CD14-positive monocyte (primary cell): ENCODE data around the gene KRTAP1-1. TPM values are rescaled to one million over a fixed set of nuclear protein-coding genes. Genes with fewer than 3 reads are reported as not detected.
A peak's percentile ranks its signal among the peaks of the same experiment; 100 is the strongest.

Experiments
- DNase-seq, 3 donors: peaks; one replicate each; pipeline ENCODE4 v3.0.0-alpha.2; 2011 to 2022
- H2AFZ ChIP-seq: 2 replicates; pipeline ENCODE4 v1.6.0; 2012; ENCODE audit warnings: mild to moderate bottlenecking, low read depth, low read length, inconsistent platforms; ENCODE audit not compliant: insufficient read depth, poor library complexity, severe bottlenecking
- H3K27ac ChIP-seq, 2 donors: 1 replicate in 1 of 2; 2 replicates in 1 of 2; pipeline ENCODE4 v1.5.1; 2012 to 2013; ENCODE audit warnings: low read length in 2 of 2, control low read depth in 1 of 2, inconsistent platforms in 1 of 2, low read depth in 1 of 2, mild to moderate bottlenecking in 1 of 2
- H3K27me3 ChIP-seq, 2 donors: one replicate each; pipeline versions ENCODE4 v1.6.0 to v1.6.1; 2011 to 2013; ENCODE audit warnings: low read length in 2 of 2; ENCODE audit not compliant: control insufficient read depth in 2 of 2, insufficient read depth in 2 of 2
- H3K36me3 ChIP-seq, 2 donors: replicated peaks in 1 of 2; 1 replicate in 1 of 2; 2 replicates in 1 of 2; pipeline versions ENCODE4 v1.5.1 to v1.6.1; 2012 to 2013; ENCODE audit warnings: low read length in 2 of 2, control low read depth in 1 of 2, inconsistent platforms in 1 of 2, mild to moderate bottlenecking in 1 of 2; ENCODE audit not compliant: insufficient read depth in 2 of 2, control insufficient read depth in 1 of 2
- H3K4me1 ChIP-seq, 2 donors: 1 replicate in 1 of 2; 2 replicates in 1 of 2; pipeline versions ENCODE4 v1.5.1 to v1.6.1; 2012 to 2013; ENCODE audit warnings: low read length in 2 of 2, control low read depth in 1 of 2, inconsistent platforms in 1 of 2, mild to moderate bottlenecking in 1 of 2, moderate library complexity in 1 of 2; ENCODE audit not compliant: insufficient read depth in 2 of 2, control insufficient read depth in 1 of 2
- H3K4me2 ChIP-seq: replicated peaks from 2 replicates; pipeline ENCODE3; 2012; ENCODE audit warnings: low read length, moderate library complexity, mild to moderate bottlenecking; ENCODE audit not compliant: poor library complexity, severe bottlenecking; ENCODE audit errors: extremely low read depth
- H3K4me3 ChIP-seq, 3 experiments: fragments of 200-600 bp in 1 of 3; sonication (generic) in 1 of 3; replicated peaks in 1 of 3; 1 replicate in 2 of 3; 2 replicates in 1 of 3; pipeline ENCODE4 v1.5.1; 2011 to 2013; ENCODE audit warnings: low read length in 3 of 3, mild to moderate bottlenecking in 3 of 3, control low read depth in 2 of 3, low read depth in 2 of 3, inconsistent platforms in 1 of 3, moderate library complexity in 1 of 3
- H3K79me2 ChIP-seq: 2 replicates; pipeline ENCODE4 v1.6.0; 2012; ENCODE audit warnings: mild to moderate bottlenecking, control low read depth, inconsistent platforms, low read length, moderate library complexity; ENCODE audit not compliant: insufficient read depth
- H3K9ac ChIP-seq: 2 replicates; pipeline ENCODE4 v1.6.0; 2017; ENCODE audit warnings: low read length, mild to moderate bottlenecking; ENCODE audit not compliant: insufficient read depth, poor library complexity, severe bottlenecking
- H3K9me3 ChIP-seq, 2 donors: replicated peaks in 1 of 2; 1 replicate in 1 of 2; 2 replicates in 1 of 2; pipeline versions ENCODE4 v1.5.1 to v1.6.1; 2012 to 2013; ENCODE audit warnings: low read length in 2 of 2, control low read depth in 1 of 2; ENCODE audit not compliant: control insufficient read depth in 1 of 2, insufficient read depth in 1 of 2
- H4K20me1 ChIP-seq: 2 replicates; pipeline ENCODE4 v1.6.0; 2012; ENCODE audit warnings: mild to moderate bottlenecking, low read length, control low read depth, moderate library complexity; ENCODE audit not compliant: insufficient read depth
- H3K27ac Mint-ChIP-seq, 7 donors: one replicate each; pipeline ENCODE4 v1.8.0; 2020; ENCODE audit warnings: mild to moderate bottlenecking in 7 of 7, mixed read lengths in 7 of 7, moderate library complexity in 6 of 7, inconsistent platforms in 2 of 7
- H3K27me3 Mint-ChIP-seq, 3 donors: one replicate each; pipeline ENCODE4 v1.8.0; 2021 to 2022; ENCODE audit warnings: low read depth in 3 of 3, mild to moderate bottlenecking in 3 of 3, mixed read lengths in 3 of 3, moderate library complexity in 3 of 3, inconsistent platforms in 1 of 3
- H3K36me3 Mint-ChIP-seq, 2 donors: one replicate each; pipeline ENCODE4 v1.8.0; 2020; ENCODE audit warnings: mixed read lengths in 2 of 2, inconsistent platforms in 1 of 2, mild to moderate bottlenecking in 1 of 2
- H3K4me1 Mint-ChIP-seq: one replicate; pipeline ENCODE4 v1.8.0; 2020; ENCODE audit warnings: mild to moderate bottlenecking, mixed read lengths
- H3K4me3 Mint-ChIP-seq, 2 donors: one replicate each; pipeline ENCODE4 v1.8.0; 2020; ENCODE audit warnings: mild to moderate bottlenecking in 2 of 2, mixed read lengths in 2 of 2, moderate library complexity in 1 of 2
- H3K9me3 Mint-ChIP-seq, 7 donors: one replicate each; pipeline ENCODE4 v1.8.0; 2020 to 2022; ENCODE audit warnings: mixed read lengths in 7 of 7, mild to moderate bottlenecking in 6 of 7, moderate library complexity in 6 of 7, inconsistent platforms in 2 of 7
- WGBS: methylation state at CpG from one replicate; pipeline ENCODE4 v1.1.5; 2013; ENCODE audit warnings: missing lambda C conversion rate; ENCODE audit not compliant: insufficient coverage; 5-methylcytosine and 5-hydroxymethylcytosine counted together
- intact Hi-C, 2 donors: fragments of 100-400 bp; cut with micrococcal nuclease; formaldehyde crosslinking; loops; one replicate each; pipeline versions ENCODE4 v1.15.0 to v1.15.1; 2023
- polyA plus RNA-seq, 3 donors: library from polyadenylated mRNA; depleted of rRNA in 1 of 3; unstranded in 2 of 3; stranded (reverse) in 1 of 3; fragments of 300-500 nt in 2 of 3; fragments of >200 nt in 1 of 3; fragmentation: Illumina TruSeq in 2 of 3; gene quantifications; 1 replicate in 2 of 3; 2 replicates in 1 of 3; pipeline ENCODE4 v1.2.3, GENCODE V29; 2012 to 2021
- TF ChIP-seq, protein P1 (sequence below): fragments of 200-600 bp; IDR thresholded peaks from one replicate; pipeline ENCODE4 v1.8.0; 2022; ENCODE audit warnings: antibody characterized with exemption, mild to moderate bottlenecking

Gene KRTAP1-1
- polyA plus RNA-seq, 3 donors: not detected

- Histone ChIP-seq H3K4me1 (no peaks in the 10 kb centered on the region), H4K20me1 (no peaks in the 10 kb centered on the region), H3K4me3 (no peak overlapping the region), H2AFZ (no peak overlapping the region), H3K36me3 (no peaks in the 10 kb centered on the region), H3K27me3 (no peaks in the 10 kb centered on the region), H3K27ac (no peak overlapping the region), H3K9ac (no peak overlapping the region), H3K4me2 (no peak overlapping the region), H3K9me3 (no peaks in the 10 kb centered on the region), H3K79me2 (no peaks in the 10 kb centered on the region)
- H3K9me3 Mint-ChIP-seq: peaks cover 0 to 8% (median 5%) of the 10 kb centered on the region in 7 donors
- no peak for DNase-seq
- H3K36me3 Mint-ChIP-seq: no peaks in the 10 kb centered on the region
- no peak overlapping the region for H3K4me3 Mint-ChIP-seq
- no peak overlapping the region for H3K27ac Mint-ChIP-seq
- 100% methylated on average over 1 of the region's 2 CpGs for WGBS
- no peaks in the 10 kb centered on the region for H3K4me1 Mint-ChIP-seq
- TF ChIP-seq, protein P1, sequence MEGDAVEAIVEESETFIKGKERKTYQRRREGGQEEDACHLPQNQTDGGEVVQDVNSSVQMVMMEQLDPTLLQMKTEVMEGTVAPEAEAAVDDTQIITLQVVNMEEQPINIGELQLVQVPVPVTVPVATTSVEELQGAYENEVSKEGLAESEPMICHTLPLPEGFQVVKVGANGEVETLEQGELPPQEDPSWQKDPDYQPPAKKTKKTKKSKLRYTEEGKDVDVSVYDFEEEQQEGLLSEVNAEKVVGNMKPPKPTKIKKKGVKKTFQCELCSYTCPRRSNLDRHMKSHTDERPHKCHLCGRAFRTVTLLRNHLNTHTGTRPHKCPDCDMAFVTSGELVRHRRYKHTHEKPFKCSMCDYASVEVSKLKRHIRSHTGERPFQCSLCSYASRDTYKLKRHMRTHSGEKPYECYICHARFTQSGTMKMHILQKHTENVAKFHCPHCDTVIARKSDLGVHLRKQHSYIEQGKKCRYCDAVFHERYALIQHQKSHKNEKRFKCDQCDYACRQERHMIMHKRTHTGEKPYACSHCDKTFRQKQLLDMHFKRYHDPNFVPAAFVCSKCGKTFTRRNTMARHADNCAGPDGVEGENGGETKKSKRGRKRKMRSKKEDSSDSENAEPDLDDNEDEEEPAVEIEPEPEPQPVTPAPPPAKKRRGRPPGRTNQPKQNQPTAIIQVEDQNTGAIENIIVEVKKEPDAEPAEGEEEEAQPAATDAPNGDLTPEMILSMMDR: no peak
- H3K27me3 Mint-ChIP-seq: peaks cover 2 to 5% (median 3%) of the 10 kb centered on the region in 3 donors
- intact Hi-C loops: no loop called here
These were observed 32.4 kb upstream of the KRTAP1-1 start for GRCh38 chr17:41073676-41074075.

DNA sequence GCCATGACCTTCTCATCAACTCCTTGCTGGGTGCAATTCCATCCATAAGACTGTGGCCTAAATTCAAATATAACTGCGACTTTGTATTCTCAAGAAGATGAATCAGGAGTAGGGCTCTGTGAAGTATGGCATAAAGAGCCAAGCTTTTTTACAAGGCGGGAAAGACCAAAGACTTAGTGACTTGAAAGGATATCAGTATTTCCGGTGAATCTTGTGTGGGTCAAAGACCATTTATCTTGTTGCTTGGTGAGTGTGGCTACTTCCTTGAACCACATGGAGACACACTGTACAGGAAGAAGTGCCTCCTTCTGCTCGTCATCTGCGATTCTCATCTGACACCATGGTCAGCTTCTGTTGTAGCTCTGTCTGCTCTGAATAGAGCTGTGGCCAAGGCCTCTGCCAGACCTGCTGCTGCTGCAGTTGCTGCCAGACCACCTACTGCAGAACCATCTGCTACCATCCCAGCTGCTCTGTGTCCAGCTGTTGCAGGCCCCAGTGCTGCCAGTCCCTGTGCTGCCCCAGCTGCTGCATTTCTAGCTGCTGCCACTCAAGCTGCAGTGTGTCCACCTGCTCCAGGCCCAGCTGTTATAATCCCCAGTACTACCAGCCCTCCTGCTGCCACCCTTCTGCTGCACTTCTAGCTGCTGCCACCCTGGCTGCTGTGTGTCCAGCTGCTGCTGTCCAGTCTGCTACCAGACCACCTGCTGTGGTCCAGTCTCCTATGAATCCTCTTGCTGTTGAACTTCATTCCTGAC lies 30.5 kb upstream of the KRTAP1-1 start:
- peaks cover 0 to 8% (median 3%) of the 10 kb centered on the region in 7 donors for H3K9me3 Mint-ChIP-seq
- H3K27ac Mint-ChIP-seq: peak overlapping the region in 1 of 7 donors; percentile 31
- peaks cover 0 to 5% (median 2%) of the 10 kb centered on the region in 3 donors for H3K27me3 Mint-ChIP-seq
- Histone ChIP-seq H3K9ac (no peak overlapping the region), H3K27me3 (no peaks in the 10 kb centered on the region), H3K9me3 (no peaks in the 10 kb centered on the region), H4K20me1 (no peaks in the 10 kb centered on the region), H2AFZ (no peak overlapping the region), H3K79me2 (no peaks in the 10 kb centered on the region), H3K36me3 (no peaks in the 10 kb centered on the region), H3K27ac (no peak overlapping the region), H3K4me2 (no peak overlapping the region), H3K4me1 (no peaks in the 10 kb centered on the region), H3K4me3 (no peak overlapping the region)
- 83% methylated on average over 5 of the region's 5 CpGs for WGBS
- no peak overlapping the region for H3K4me3 Mint-ChIP-seq
- no peaks in the 10 kb centered on the region for H3K36me3 Mint-ChIP-seq
- no peaks in the 10 kb centered on the region for H3K4me1 Mint-ChIP-seq
- TF ChIP-seq, protein P1: no peak
- intact Hi-C loops: no loop called here
- no peak for DNase-seq
